OCI-LY7 (cell line): ENCODE data around the gene SPATA17.

ENCODE experiments used
- CTCF ChIP-seq: fragments of 200-600 bp; sonication (generic); conservative IDR thresholded peaks from 2 replicates; pipeline ENCODE4 v1.5.1; 2014; ENCODE audit warnings: mild to moderate bottlenecking, antibody characterized with exemption, low read length, moderate library complexity, mixed read lengths
- EZH2phosphoT487 ChIP-seq: fragments of 200-600 bp; sonication (generic); IDR thresholded peaks from 2 replicates; pipeline ENCODE4 v1.6.1; 2018; ENCODE audit warnings: low read depth, borderline replicate concordance, mild to moderate bottlenecking, mixed run types, antibody characterized with exemption, low read length, moderate library complexity, mixed read lengths

- TF ChIP-seq EZH2phosphoT487 = no peak
- no peak for TF ChIP-seq CTCF
These were observed 10.3 kb upstream of the SPATA17 start for GRCh38 chr1:217620814-217621213.
